ENCODE results near the gene PRSS22.
A peak's percentile ranks its signal among the peaks of the same experiment; 100 is the strongest.

Gene PRSS22, protein sequence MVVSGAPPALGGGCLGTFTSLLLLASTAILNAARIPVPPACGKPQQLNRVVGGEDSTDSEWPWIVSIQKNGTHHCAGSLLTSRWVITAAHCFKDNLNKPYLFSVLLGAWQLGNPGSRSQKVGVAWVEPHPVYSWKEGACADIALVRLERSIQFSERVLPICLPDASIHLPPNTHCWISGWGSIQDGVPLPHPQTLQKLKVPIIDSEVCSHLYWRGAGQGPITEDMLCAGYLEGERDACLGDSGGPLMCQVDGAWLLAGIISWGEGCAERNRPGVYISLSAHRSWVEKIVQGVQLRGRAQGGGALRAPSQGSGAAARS

DNA sequence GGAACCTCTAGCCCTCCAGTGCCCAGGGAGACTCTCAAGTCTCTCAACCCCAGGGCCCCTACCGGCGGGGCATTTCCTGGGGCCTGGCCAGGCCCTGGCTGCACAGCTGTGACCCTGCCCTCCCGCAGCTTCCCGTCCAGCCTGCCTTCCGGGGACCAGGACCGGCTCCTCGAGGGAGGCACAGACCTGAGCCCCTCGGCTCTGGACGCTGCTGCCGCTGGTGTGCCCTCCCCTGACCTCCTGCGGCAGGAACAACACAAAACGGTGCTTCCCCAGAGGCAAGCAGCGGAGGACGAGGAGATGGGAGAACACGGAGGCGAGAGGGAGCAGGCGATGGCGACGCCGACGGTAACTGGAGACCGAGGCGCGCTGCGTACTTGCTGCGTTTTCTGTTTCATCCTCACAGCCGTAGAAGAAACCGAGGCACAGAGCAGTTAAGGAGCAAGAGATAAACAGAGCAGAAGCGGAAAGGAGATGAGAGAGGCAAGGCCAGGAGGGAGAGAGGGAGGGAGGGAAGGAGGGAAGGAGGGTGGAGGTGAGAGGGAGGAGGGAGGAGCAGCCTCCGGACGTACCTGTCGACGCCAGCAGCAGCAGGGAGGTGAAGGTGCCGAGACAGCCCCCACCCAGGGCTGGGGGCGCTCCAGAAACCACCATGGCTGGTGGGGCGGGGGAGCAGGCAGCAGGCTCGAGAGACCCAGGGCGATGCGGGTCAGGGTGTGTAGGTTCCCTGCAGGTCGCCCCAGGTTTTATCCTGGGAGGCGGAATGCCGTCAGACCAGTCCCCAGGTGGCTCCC, at the start of gene PRSS22:
Gene PRSS22, minus strand, starts transcription at position 720 of the 794 bp plus-strand sequence. Its CDS starts 66 bp downstream, at position 654.
- DNase-seq (ENCODE audit: low read depth) = no peak

DNA sequence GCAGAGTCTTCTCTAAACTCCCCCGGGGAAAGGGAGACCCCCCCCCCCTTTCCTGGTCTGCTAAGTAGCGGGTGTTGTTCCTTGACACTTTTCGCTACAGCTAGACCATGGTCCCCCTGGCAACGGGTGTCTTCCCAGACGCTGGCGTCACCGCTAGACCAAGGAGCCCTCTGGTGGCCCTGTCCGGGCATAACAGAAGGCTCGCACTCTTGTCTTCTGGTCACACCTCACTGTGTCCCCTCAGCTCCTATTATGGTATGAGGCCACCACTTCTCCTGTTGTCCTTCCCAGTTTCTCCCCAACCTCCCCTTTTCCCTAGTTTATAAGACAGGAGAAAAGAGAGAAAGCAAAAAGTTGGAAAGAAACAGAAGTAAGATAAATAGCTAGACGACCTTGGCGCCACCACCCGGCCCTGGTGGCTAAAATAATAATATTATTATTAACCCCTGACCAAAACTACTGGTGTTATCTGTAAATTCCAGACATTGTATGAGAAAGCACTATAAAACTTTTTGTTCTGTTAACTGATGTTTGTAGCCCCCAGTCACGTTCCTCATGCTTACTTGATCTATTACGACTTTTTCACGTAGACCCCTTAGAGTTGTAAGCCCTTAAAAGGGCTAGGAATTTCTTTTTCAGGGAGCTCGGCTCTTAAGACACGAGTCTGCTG, 49.2 kb upstream of the PRSS22 start:
- peak; percentile 36 for DNase-seq (ENCODE audit: low read depth)

DNA sequence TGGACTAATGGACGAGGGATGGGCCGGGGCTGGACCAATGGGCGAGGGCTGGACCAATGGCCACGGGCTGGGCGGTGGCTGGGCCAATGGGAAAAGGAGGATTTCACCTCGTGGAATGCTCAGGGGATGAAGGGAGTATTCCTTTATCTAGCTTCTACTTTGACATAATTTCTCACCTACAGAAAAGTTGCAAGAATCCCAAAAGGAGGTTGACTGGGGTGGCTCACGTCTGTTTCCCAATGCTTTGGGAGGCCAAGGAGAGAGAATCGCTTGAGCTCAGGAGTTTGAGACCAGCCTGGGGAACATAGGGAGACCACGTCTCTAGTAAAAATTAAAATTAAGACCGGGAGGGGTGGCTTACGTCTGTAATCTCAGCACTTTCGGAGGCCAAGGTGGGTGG, 48.0 kb upstream of the PRSS22 start:
- no peak for DNase-seq (ENCODE audit: low read depth)

DNA sequence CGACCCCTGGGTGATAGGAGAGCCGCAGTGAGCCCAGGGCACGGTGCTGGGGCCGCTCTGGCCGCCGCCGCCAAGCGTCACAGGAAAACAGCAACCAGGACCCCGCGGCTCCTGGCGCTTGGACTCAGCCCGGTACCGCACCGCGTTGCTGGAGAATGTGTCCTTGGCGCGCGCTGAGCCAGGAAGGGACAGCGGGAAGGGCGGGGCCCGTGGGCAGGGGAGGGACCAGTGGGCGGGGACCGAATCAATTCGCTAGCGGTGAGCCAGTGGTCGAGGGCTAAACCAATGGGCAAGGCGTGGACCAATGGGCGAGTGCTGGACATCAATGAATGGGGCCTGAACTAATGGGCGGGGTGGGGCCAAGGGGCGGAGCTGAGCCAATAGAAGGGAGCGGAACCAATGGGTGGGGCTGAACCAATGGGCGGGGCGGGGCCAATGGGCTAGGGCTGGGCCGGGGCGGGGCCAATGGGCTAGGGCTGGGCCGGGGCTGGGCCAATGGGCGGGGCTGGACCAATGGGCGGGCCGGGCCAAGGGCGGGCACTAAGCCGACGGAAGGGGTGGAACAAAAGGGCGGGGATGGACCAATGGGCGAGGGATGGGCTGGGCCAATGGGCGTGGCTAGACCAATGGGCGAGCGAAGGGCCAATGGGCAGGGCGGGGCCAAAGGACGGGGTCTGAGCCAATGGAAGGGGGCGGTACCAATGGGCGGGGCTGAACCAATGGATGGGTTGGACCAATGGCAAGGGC, 47.4 kb upstream of the PRSS22 start:
- DNase-seq (ENCODE audit: low read depth) = peak; percentile 99

DNA sequence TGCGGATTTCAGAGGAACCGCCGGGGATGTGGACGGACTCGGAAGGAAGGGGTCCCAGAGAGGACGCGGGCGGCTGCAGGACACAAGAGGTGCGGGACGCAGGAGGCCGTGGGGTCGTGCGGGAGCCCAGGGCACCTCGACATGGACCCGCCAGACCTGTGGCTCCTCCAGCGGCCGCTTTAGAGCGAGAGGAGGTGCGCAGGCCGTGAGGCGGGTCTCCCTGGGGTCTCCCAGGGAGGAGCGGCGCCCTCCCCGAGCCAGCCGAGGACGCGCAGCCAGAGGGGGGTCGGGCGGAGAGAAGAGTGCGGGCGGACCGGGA, 46.9 kb upstream of the PRSS22 start:
- DNase-seq (ENCODE audit: low read depth) = no peak

DNA sequence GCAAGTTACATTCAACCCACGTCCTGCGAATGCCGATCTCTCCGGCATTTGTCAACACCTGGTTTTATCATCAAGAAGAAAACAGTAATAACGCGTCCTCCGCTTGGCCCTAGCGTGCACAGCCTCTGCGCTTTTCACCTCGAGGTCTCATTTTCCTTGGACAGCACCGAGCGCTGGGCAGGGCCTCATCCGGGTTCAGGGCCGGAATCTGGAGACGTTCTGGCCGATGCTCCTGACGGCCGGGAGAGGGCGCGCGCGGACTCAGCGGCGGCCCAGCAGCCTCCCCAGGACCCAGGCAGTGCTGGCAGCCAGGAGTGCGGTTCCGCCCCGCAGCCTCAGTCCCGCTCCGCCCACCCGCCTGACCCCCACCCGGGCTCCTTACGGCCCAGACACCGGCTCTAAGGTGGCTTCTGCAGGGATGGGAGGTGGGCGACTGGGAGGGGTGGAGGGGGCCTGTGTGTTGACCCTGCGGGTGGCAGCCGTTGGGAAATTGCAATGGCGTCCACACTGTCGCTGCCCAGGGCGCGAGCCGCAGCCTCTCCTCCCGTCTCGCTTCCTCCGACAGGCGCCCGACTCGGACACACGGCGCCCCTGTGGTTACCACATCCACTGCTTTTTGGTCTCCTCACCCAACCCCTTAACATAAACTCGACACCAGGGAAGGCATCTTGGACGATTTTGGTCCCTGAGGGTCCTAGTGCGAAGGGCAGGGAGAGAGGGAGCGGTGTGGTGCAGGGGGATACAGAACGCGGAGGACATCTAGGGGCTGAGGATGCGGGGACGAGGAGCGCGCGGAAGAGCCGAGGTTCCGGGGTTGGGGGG, 46.3 kb upstream of the PRSS22 start:
- peak; percentile 85 for DNase-seq (ENCODE audit: low read depth)

DNA sequence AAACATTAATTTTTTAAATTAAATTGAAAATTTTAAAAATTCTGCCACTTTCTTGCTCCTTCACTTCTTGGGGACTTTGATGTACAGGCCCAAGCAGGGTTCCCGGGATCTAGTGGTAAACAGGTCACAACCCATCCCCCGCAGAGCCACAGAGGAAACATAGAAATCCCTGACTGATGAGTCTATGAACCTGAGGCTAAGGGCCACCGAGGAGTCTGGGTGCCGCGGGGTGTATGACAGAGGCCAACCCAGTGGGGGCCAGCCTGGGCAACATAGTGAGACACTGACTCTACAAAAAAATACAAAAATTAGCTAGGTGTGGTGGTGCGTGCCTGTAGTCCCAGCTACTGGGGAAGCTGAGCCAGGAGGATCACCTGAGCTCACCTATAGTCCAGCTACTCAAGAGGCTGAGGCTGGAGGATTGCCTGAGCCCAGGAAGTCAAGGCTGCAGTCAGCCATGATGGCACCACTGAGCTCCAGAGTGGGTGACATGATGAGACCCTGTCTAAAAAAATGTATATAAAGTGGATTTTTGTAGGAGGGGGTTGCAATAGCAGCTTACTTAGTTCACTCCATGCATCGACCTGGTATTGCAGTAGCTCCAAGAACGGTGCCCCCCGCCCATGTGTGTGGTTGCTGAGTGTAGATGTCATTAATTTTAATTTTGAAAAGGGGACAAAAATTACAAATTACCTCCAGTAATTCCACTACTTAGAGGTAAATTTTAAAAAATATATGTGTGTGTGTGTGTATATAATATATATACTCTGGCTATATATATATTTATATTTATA, 44.6 kb upstream of the PRSS22 start:
- no peak for DNase-seq (ENCODE audit: low read depth)

DNA sequence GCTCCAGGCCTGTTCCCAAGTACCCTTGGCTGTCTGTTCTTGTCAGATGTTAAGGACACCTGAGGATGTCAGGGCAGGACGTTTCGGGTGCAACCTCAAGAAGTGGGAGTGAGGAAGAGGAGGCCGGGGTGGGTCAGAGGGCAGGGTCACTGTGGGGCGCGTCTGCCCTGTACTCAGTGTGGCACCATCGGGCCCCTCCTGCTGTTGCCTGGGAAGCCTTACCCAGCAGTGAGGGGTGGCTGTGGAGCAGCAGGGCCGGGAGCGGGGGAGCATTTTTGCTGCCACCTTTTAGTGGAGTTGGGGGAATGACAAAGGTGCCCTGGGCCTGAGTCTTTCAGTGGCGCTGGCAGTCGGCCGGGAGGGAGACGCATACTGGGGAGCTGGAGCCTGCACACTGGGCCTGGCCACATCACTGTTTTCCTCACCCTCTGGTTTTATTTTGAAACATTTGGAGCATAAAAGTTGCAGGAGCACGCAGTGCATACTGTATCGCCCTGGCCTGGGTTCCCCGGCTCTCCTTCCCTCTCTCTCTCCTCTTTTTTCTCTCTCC, 42.6 kb upstream of the PRSS22 start:
- DNase-seq (ENCODE audit: low read depth) = no peak

DNA sequence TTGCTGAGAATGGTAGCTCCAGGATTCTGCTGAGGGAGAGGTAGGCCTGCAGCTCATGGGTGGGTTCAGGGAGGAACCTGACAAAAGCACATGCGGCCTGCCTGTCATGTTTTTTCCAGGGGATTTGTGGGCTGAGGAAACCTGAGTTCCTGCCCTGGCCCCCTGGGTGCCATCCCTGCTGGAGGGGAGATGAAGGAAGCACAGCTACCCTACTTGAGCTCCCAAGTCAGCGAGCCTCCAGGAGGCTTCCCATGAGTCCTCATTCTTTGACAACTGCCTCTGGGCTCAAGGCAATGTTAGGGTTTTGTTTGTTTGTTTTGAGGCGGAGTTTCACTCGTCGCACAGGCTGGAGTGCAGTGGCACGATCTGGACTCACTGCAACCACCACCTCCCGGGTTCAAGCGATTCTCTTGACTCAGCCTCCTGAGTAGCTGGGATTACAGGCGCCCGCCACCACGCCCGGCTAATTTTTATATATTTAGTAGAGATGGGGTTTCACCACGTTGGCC, 41.6 kb upstream of the PRSS22 start:
- DNase-seq (ENCODE audit: low read depth) = no peak

DNA sequence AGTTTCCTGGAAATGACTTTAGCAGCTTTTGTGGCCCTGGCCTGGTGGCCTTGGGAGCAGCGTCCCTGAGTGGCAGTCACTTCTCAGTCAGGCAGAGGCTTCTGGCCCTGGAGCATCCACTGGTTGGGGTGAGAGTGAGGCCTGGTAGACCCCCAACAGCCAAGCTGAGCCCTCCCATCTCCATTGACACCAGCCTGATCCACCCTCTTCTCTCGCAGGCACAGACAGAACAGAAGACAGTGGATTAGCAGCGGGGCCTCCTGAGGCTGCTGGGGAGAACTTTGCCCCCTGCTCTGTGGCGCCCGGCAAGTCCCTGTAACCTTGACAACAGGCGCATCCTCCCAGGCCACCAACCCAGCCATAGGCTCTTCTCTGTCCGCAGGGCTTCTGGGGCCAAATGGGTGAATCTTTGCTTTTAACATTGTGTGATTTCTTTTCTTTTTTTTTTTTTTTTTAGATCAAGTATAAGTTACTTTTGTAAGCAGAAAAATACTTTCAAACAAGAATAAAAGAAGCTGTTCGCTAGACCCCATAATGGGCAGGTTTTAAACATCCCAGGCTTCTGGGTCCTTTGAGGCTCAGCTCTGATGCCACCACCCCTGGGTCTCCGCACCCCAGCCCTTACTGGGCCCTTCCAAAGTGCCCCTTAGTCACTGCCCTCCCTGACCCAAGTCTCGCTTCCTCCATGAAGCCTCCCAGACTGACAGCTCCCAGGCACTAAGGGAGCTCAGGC, 41.0 kb upstream of the PRSS22 start:
- DNase-seq (ENCODE audit: low read depth) = no peak

DNA sequence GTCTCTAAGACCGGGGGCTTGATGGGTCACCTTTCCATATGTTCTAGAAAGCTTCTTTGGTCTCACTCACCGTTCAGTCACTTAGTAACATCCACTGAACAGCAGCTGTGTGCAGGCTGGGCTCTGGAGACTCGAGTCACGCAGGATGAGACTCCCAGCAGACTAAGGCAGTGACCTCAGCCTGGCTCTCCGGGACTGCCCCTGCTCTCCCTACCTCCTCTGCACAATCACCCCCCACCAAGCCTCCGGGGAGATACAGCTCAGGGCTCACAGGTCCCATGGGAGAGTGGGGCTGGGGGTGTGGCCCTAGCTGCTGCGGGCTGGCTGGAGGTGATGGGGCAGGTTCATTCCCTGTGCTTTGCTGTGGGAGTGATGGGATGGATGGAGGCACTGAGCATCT, 39.1 kb upstream of the PRSS22 start:
- DNase-seq (ENCODE audit: low read depth) = no peak

DNA sequence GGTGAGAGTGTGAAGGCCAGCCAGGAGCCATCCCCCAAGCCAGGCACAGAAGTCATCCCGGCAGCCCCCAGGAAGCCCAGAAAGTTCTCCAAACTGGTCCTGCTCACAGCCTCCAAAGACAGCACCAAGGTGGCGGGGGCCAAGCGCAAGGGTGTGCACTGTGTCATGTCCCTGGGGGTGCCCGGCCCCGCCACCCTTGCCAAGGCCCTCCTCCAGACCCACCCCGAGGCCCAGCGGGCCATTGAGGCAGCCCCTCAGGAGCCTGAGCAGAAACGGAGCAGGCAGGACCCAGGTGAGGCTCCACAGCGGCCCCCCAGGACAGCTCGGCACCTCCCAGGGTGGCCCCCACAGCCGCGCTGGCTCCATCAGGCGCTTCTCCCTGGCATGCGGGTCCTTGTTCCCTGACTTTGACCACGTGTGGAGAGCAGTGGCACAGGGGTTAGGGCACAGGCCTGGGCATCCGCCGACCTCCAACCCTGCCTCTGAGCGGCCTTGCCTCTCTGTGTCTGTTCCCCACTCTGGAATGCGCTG, 38.6 kb upstream of the PRSS22 start:
- no peak for DNase-seq (ENCODE audit: low read depth)

DNA sequence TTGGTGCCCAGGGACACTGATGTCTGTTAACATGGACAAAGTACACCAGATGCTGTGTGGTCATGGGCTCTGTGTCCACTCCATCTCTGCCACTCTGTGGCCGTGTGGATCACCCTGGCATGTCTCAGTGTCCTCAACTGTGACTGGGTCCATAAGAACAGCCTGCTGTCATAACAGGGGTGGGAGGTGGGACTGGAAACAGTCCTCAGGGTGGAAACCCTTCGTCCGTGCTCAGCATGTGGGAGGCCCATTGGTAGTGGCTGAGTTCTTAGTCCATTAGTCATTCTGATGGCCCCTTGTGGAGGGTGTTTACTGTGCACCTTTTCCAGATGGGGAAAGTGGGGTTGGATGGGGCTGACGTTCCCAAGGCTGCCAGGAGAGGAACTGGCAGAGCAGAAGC, 37.8 kb upstream of the PRSS22 start:
- DNase-seq (ENCODE audit: low read depth) = no peak

DNA sequence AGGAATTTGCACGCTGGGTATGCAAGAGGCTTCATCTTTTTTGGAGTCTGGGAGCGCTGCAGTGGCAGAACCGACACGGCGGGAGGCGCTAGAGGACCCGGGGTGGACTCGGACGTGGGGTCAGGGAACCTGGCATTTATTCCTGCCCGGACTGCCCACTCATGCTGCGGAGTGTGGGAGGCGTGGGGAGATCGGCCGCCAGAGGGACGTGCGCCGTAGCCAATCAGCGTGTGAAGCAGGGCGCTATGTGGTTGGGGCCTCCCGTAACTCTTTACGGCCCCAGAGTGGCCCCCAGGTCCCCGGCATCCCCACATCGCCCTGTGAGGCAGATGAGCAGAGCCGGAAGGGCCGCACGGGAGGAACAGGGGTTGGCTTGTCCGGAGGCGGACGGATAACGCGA, 36.3 kb upstream of the PRSS22 start:
- no peak for DNase-seq (ENCODE audit: low read depth)

DNA sequence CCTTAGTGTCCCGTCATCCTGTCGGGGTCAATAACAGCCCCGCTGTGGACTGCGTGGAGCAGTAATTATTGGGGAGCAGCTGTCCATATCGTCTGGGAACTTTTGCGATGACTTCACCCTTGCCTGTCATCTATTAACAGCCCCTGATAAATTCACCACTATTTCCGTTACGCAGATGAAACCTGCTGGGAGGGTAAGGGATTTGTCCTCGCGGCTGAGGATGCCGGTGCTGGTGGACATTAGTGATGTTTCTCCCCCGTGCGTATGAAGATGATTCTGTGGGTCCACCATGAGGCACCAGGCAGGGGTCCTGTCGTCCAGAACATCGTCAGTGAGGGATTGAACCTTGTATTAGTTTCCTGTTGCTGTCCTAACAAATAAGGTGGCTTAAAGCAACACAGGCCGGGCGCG, 26.1 kb upstream of the PRSS22 start:
- no peak for DNase-seq (ENCODE audit: low read depth)

DNA sequence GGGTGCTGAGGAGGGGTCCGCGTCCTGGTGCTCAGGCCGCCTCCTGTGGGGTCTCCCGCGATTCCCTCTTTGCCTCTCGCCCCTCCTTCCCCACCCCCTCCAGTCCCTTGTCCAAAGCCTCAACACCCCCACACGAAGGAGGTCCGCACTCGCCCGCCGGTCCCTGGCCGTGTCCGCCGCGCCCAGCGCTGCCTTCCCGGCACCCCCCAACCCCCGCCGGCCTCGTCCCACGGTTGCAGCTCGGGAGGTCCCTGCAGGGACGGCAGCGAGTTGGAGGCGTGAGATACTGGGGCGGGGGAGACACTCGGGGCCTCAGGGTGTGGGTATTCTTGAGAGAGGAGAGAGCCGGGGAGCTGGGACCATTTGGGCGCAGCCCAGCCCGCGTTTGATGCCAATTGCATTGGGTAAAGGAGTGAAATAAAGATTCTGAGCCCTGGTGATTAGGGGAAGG, 25.5 kb upstream of the PRSS22 start:
- DNase-seq (ENCODE audit: low read depth) = no peak

DNA sequence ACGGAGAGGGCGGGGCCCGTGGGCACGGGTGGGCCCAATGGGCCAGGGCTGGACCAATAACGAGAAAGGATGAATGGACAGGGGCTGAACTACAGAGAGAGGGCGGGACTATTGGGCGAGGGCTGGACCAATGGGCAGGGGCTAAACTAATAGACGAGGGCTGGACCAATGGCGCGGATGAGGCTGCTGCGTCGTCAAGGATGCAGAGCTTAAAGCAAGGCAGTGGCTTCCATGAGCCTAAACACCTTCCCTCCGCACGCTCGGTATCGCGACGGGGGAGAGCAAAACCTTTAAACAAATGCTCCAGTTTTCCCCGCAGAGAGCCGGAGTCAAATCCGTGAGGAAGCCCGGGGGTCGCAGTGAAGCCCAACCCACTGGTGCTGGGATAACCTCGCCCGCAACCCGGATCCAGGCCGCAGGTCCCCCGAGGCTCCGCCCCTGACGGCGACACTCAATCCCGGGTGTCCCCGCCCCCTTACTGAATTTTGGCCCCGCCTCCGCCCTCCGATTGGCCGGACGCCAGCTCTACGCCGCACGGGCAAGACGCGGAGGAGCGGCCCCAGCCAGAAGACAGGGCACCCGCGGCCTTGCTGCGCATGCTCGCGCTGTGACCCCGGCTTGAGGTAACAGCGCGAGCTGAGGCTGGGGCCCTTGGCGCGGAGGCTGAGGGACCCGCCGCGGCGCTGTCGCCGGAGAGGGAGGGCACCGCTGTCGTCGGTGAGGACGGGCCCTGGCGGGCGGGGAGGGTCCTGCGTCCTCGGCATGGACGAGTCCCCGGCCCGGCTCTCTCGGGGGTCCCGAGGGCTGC, 24.9 kb upstream of the PRSS22 start, which contains the start of gene FLYWCH2:
Gene FLYWCH2, plus strand, starts transcription at position 566 of the 808 bp plus-strand sequence. CDS start 13,235 bp downstream, outside the sequence.
- peak; percentile 99 for DNase-seq (ENCODE audit: low read depth)

Measured in fibroblast of gingiva (primary cell).